Suppressor macrophage treated with lipopolysaccharide for 4 hours (primary cell): ENCODE results near the gene PLEKHG4.

Source experiments
- DNase-seq: peaks from one replicate; pipeline ENCODE4 v3.0.0-alpha.2; 2020

The PLEKHG4 gene

GRCh38 chr16:67294171-67294757, 14.9 kb downstream of the PLEKHG4 start:
- DNase-seq, result no peak

- DNase-seq, result no peak
Observed at GRCh38 chr16:67294938-67295361, 15.6 kb downstream of the PLEKHG4 start.

GRCh38 chr16:67296420-67296819, 17.1 kb downstream of the PLEKHG4 start:
- DNase-seq, result no peak

GRCh38 chr16:67298277-67298676, 18.9 kb downstream of the PLEKHG4 start:
- DNase-seq, result no peak

GRCh38 chr16:67299269-67299668, 19.9 kb downstream of the PLEKHG4 start:
- no peak for DNase-seq

GRCh38 chr16:67301080-67301782, 21.9 kb downstream of the PLEKHG4 start:
- DNase-seq, result no peak

GRCh38 chr16:67302076-67302475, 22.7 kb downstream of the PLEKHG4 start:
- DNase-seq, result no peak

- no peak for DNase-seq
Observed at GRCh38 chr16:67302970-67303369, 23.6 kb downstream of the PLEKHG4 start.

GRCh38 chr16:67304020-67304419, 24.7 kb downstream of the PLEKHG4 start:
- no peak for DNase-seq

- no peak for DNase-seq
Observed at GRCh38 chr16:67305216-67306071, 26.1 kb downstream of the PLEKHG4 start.

- no peak for DNase-seq
Observed at GRCh38 chr16:67310561-67310960, 31.2 kb downstream of the PLEKHG4 start.

- peak; percentile 86 for DNase-seq
Observed at GRCh38 chr16:67311607-67312488, 32.5 kb downstream of the PLEKHG4 start.

- DNase-seq, result no peak
Observed at GRCh38 chr16:67312719-67313118, 33.4 kb downstream of the PLEKHG4 start.

GRCh38 chr16:67317853-67318252, 38.5 kb downstream of the PLEKHG4 start:
- DNase-seq, result no peak

- DNase-seq, result no peak
Observed at GRCh38 chr16:67326115-67326471, 46.8 kb downstream of the PLEKHG4 start.

GRCh38 chr16:67326472-67327309, 47.4 kb downstream of the PLEKHG4 start, which contains the start of the genes KCTD19 and LRRC36:
Gene KCTD19 (minus strand): TSS chr16:67326741. CDS start chr16:67326707, 34 bp downstream.
Gene LRRC36 (plus strand): TSS chr16:67326815. CDS start chr16:67326863, 48 bp downstream.
- no peak for DNase-seq

- DNase-seq, result peak; percentile 58
Observed at GRCh38 chr16:67327743-67328142, 48.4 kb downstream of the PLEKHG4 start.

- DNase-seq, result no peak
Observed at GRCh38 chr16:67329901-67330300, 50.6 kb downstream of the PLEKHG4 start.

GRCh38 chr16:67333315-67333714, 54.0 kb downstream of the PLEKHG4 start:
- no peak for DNase-seq

GRCh38 chr16:67336116-67336515, 56.8 kb downstream of the PLEKHG4 start:
- no peak for DNase-seq

- DNase-seq, result no peak
Observed at GRCh38 chr16:67336648-67337047, 57.3 kb downstream of the PLEKHG4 start.
